LNCaP clone FGC (cell line): ENCODE measurements around the gene RNF150.

Source experiments
- DNase-seq: peaks from one replicate; pipeline ENCODE4 v3.0.0-alpha.2; 2011; ENCODE audit warnings: low read depth
- H3K4me3 ChIP-seq: 2 replicates; pipeline ENCODE4 v1.5.1; 2011; ENCODE audit warnings: mild to moderate bottlenecking, low read depth, low read length, control low read depth
- CTCF ChIP-seq: IDR thresholded peaks from 2 replicates; pipeline ENCODE4 v1.5.1; 2012; ENCODE audit warnings: mild to moderate bottlenecking; ENCODE audit not compliant: control insufficient read depth, insufficient read depth; ENCODE audit errors: extremely low read depth

The RNF150 gene

GRCh38 chr4:141046255-141046654 is 87.0 kb downstream of the RNF150 start:
- TF ChIP-seq CTCF, result no peak
- DNase-seq, result no peak
- no peak overlapping the region for H3K4me3 ChIP-seq

GRCh38 chr4:141045848-141046247 is 87.4 kb downstream of the RNF150 start:
- TF ChIP-seq CTCF, result no peak
- DNase-seq, result no peak
- no peak overlapping the region for H3K4me3 ChIP-seq

GRCh38 chr4:141041021-141041476 is 92.2 kb downstream of the RNF150 start:
- no peak for DNase-seq
- no peak overlapping the region for H3K4me3 ChIP-seq
- no peak for TF ChIP-seq CTCF

GRCh38 chr4:141039156-141039555 is 94.1 kb downstream of the RNF150 start:
- no peak overlapping the region for H3K4me3 ChIP-seq
- DNase-seq, result no peak
- TF ChIP-seq CTCF, result no peak

- DNase-seq, result no peak
- no peak for TF ChIP-seq CTCF
- no peak overlapping the region for H3K4me3 ChIP-seq
Observed at GRCh38 chr4:141038428-141038827, 94.8 kb downstream of the RNF150 start.

- TF ChIP-seq CTCF, result no peak
- DNase-seq, result no peak
Observed at GRCh38 chr4:141037446-141037845, 95.8 kb downstream of the RNF150 start.

GRCh38 chr4:141036786-141037185 is 96.5 kb downstream of the RNF150 start:
- no peak for DNase-seq
- no peak overlapping the region for H3K4me3 ChIP-seq
- TF ChIP-seq CTCF, result no peak

More at GRCh38 chr4:141037446-141037845, 95.8 kb downstream of the RNF150 start:
- H3K4me3 ChIP-seq, result no peak overlapping the region
